Suprapubic skin (tissue), 4 donors: Measurements from ENCODE around the gene HAPLN1. TPM values are rescaled to one million over a fixed set of nuclear protein-coding genes. Genes with fewer than 3 reads are reported as not detected.
A peak's percentile ranks its signal among the peaks of the same experiment; 100 is the strongest.

Experiments
- DNase-seq, 2 donors: peaks; one replicate each; pipeline ENCODE4 v3.0.0-alpha.2; 2019; ENCODE audit warnings: low spot score in 2 of 2
- H3K27ac ChIP-seq: fragments of 200-600 bp; sonication (generic); one replicate; pipeline ENCODE4 v1.5.1; 2019
- H3K27me3 ChIP-seq: fragments of 200-600 bp; sonication (generic); one replicate; pipeline ENCODE4 v1.5.1; 2019
- H3K36me3 ChIP-seq: fragments of 200-600 bp; sonication (generic); one replicate; pipeline ENCODE4 v1.5.1; 2019
- H3K4me1 ChIP-seq: fragments of 200-600 bp; sonication (generic); one replicate; pipeline ENCODE4 v1.5.1; 2019
- H3K4me3 ChIP-seq: fragments of 200-600 bp; sonication (generic); one replicate; pipeline ENCODE4 v1.5.1; 2019; ENCODE audit warnings: mild to moderate bottlenecking
- H3K9me3 ChIP-seq: fragments of 200-600 bp; sonication (generic); one replicate; pipeline ENCODE4 v1.5.1; 2019
- EP300 ChIP-seq: sonication (generic); formaldehyde crosslinking; IDR thresholded peaks from one replicate; pipeline ENCODE4 v1.6.1; 2017; ENCODE audit warnings: antibody characterized with exemption
- POLR2A ChIP-seq, 2 donors: fragments of 450-650 bp; IDR thresholded peaks; one replicate each; pipeline ENCODE4 v1.6.1; 2017; ENCODE audit warnings: antibody characterized with exemption in 2 of 2, mild to moderate bottlenecking in 2 of 2, moderate library complexity in 2 of 2
- POLR2AphosphoS5 ChIP-seq, 3 donors: sonication (generic); formaldehyde crosslinking; IDR thresholded peaks; one replicate each; pipeline ENCODE4 v1.6.1; 2017; ENCODE audit warnings: antibody characterized with exemption in 3 of 3
- WGBS: methylation state at CpG from one replicate; pipeline ENCODE4 v1.1.5; 2018; 5-methylcytosine and 5-hydroxymethylcytosine counted together
- total RNA-seq, 4 donors: library from RNA; depleted of rRNA; stranded (reverse); fragments of >200 nt; gene quantifications; one replicate each; pipeline ENCODE4 v1.1.0, GENCODE V29; 2016
- TF ChIP-seq, protein P1 (sequence below), 2 donors: fragments of 200-600 bp in 1 of 2; fragments of 450-650 bp in 1 of 2; sonication (generic) in 1 of 2; IDR thresholded peaks; one replicate each; pipeline ENCODE4 v1.5.1; 2016 to 2019; ENCODE audit warnings: antibody characterized with exemption in 2 of 2, mild to moderate bottlenecking in 1 of 2, moderate library complexity in 1 of 2

The HAPLN1 gene
- total RNA-seq, 4 donors from 2014 or later = 0.42 TPM; not detected in 3

DNA sequence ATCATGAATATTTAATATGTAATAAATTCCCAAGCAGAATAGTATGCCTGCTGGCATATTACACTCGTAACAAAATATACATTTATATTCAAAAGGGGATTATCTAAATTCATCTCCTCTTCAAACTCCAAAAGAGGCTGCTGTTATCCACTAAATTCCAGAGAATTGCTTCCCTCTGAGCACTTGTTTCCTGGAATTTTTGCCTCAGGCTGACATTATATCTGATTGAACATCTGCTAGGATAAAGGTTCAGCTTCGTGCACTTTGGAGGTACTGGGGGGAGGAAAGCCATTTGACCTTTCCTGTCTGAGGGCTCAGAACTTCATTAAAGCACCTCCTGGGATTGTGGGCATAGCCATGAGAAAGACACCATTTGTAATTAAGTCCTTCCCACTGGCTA, 4.3 kb upstream of the HAPLN1 start:
- no peak overlapping the region for H3K27ac ChIP-seq
- DNase-seq = no peak
- TF ChIP-seq EP300 (no peak), POLR2A (IDR thresholded peaks at IDR 0.05) (no peak), POLR2AphosphoS5 (IDR thresholded peaks at IDR 0.05) (no peak)
- TF ChIP-seq, protein P1, sequence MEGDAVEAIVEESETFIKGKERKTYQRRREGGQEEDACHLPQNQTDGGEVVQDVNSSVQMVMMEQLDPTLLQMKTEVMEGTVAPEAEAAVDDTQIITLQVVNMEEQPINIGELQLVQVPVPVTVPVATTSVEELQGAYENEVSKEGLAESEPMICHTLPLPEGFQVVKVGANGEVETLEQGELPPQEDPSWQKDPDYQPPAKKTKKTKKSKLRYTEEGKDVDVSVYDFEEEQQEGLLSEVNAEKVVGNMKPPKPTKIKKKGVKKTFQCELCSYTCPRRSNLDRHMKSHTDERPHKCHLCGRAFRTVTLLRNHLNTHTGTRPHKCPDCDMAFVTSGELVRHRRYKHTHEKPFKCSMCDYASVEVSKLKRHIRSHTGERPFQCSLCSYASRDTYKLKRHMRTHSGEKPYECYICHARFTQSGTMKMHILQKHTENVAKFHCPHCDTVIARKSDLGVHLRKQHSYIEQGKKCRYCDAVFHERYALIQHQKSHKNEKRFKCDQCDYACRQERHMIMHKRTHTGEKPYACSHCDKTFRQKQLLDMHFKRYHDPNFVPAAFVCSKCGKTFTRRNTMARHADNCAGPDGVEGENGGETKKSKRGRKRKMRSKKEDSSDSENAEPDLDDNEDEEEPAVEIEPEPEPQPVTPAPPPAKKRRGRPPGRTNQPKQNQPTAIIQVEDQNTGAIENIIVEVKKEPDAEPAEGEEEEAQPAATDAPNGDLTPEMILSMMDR (IDR thresholded peaks at IDR 0.05) = no peak
- H3K4me1 ChIP-seq = peaks cover 17% of the 10 kb centered on the region
- H3K36me3 ChIP-seq = no peaks in the 10 kb centered on the region
- H3K9me3 ChIP-seq = no peaks in the 10 kb centered on the region
- H3K4me3 ChIP-seq = no peak overlapping the region
- WGBS = 46% methylated on average over 2 of the region's 2 CpGs
- H3K27me3 ChIP-seq = peaks cover 26% of the 10 kb centered on the region

DNA sequence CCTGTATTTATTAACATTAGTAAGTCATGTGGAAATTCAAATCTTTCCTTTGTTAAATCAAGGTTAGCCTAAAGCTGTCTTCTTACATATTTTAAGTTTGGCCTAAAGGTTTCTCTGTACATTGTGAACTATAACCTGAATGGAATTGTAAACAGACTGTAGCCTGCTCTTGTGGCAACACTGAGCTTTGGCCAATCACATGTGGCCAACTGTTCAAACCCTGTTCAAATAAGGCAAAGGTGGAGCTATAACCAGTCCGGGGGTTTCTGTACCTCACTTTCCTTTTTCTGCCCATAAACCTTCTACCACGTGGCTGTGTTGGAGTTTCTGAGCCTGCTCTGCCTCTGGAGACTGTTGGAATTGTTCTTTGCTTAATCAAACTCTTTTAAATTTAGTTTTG, 3.3 kb upstream of the HAPLN1 start:
- peaks cover 28% of the 10 kb centered on the region for H3K27me3 ChIP-seq
- no peak for DNase-seq
- no peaks in the 10 kb centered on the region for H3K36me3 ChIP-seq
- peaks cover 17% of the 10 kb centered on the region for H3K4me1 ChIP-seq
- TF ChIP-seq, protein P1 (IDR thresholded peaks at IDR 0.05) = no peak
- no peak for TF ChIP-seq EP300
- TF ChIP-seq POLR2A (IDR thresholded peaks at IDR 0.05) = no peak
- TF ChIP-seq POLR2AphosphoS5 (IDR thresholded peaks at IDR 0.05) = no peak
- H3K4me3 ChIP-seq = no peak overlapping the region
- no peaks in the 10 kb centered on the region for H3K9me3 ChIP-seq
- no peak overlapping the region for H3K27ac ChIP-seq
- 59% methylated on average over 2 of the region's 2 CpGs for WGBS

DNA sequence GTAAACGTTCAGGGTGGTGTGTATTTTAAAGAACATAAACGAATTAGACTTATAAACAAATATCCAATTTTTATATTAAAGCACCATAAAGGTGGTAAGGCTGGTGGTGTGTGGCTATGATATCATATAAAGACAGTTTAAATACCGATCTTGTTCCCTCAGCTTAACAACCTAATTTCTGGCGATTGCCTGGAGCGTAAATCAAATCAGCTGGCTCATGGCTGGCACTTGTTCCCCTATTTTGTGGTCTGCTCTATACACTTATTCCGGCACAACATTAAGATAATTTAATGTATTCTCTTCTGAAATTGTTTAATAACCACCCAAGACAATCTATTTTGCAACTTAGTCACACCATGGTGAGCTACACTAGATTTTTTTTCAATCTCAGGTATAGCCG, 2.4 kb upstream of the HAPLN1 start:
- Histone ChIP-seq H3K9me3 (no peaks in the 10 kb centered on the region), H3K4me3 (no peak overlapping the region), H3K27me3 (peaks cover 28% of the 10 kb centered on the region), H3K4me1 (peaks cover 17% of the 10 kb centered on the region), H3K27ac (no peak overlapping the region), H3K36me3 (no peaks in the 10 kb centered on the region)
- TF ChIP-seq, protein P1 (IDR thresholded peaks at IDR 0.05) = no peak
- TF ChIP-seq POLR2AphosphoS5 (IDR thresholded peaks at IDR 0.05) = no peak
- TF ChIP-seq EP300 = no peak
- TF ChIP-seq POLR2A (IDR thresholded peaks at IDR 0.05) = no peak
- DNase-seq = no peak
- 70% methylated on average over 7 of the region's 7 CpGs for WGBS

DNA sequence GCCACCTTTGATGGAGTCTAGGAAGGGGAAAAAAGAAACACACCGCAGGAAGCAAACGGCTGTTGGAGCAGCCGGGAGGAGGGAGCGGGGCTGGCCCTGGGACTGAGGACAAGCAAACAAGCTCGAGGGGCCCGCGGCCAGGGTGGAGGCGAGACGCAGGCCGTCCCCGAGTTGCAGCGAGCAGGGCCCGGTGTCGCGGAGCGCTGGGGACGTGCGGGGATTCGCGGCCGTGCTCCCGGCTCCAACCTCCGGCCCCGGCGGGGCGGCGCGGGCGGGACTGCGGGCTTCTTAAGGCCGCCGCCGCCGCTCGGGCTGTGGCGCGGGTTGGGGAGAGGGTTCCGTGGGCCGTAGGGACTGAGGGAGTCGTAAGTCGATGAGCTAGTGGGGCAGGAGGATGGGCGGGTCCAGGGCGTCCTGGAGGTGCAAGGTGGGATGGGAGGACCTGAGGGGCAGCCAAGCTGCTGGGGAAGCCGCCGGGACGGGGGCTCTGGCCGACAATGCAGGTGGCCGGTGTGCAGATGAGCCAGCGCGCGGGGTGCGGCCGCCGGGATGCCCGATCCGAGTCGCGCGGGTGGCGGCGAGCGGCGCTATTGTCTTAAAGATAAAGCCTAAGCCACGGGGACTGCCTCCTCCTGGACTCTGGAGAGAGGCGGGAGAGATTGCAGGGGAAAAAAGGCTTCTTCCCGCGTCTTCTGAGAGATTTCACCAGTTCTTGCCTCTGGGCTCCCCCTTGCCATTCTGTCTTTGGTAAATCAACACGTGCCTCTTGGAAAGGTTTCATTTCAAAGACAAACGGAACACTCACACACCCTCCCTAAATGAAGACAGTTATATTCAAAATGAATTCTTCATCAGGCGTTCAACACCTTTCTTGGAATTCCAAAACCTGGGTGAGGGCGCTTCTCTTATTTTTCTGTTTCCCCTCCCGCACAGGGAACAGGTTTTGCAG, 1.6 kb upstream of the HAPLN1 start:
- peaks cover 28% of the 10 kb centered on the region for H3K27me3 ChIP-seq
- no peaks in the 10 kb centered on the region for H3K9me3 ChIP-seq
- H3K27ac ChIP-seq = no peak overlapping the region
- 4% methylated on average over 46 of the region's 72 CpGs for WGBS
- H3K36me3 ChIP-seq = no peaks in the 10 kb centered on the region
- peak overlapping the region; percentile 61 for H3K4me3 ChIP-seq
- peak; percentile 62 to 80 for DNase-seq
- peaks cover 17% of the 10 kb centered on the region for H3K4me1 ChIP-seq
- TF ChIP-seq POLR2AphosphoS5 (IDR thresholded peaks at IDR 0.05) (no peak), EP300 (no peak), POLR2A (IDR thresholded peaks at IDR 0.05) (no peak)
- TF ChIP-seq, protein P1 (IDR thresholded peaks at IDR 0.05) = no peak

DNA sequence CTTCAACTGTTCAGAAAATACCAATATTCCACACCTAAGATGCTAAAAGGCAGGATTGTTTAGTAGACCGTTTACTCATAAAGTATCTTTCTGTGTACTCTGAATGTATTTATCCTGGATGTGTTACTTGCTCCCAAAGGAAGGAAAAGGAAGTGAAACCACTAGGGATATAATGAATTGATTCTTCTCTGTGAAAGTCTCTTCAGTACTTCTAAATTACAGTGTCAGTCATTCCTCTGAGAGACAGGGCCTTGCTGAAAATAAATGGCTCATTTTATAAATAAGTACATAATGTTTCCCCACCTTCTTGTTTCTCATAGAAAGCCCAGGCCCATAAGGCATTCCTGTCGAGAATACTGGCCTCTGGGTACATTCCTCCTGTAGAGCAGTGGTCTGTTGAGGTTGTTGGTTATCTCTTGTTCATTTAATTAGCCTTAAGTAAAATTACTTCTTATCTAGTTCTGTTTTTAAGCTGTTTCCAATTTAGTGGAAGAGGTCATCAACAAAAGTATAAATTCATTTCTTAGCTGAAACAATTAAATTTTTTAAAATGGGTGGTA, 1.6 kb downstream of the HAPLN1 start:
- WGBS = 75% methylated on average over 2 of the region's 2 CpGs
- DNase-seq = no peak
- H3K4me1 ChIP-seq = peaks cover 17% of the 10 kb centered on the region
- no peak overlapping the region for H3K27ac ChIP-seq
- no peak overlapping the region for H3K4me3 ChIP-seq
- no peaks in the 10 kb centered on the region for H3K36me3 ChIP-seq
- TF ChIP-seq, protein P1 (IDR thresholded peaks at IDR 0.05) = no peak
- TF ChIP-seq POLR2A (IDR thresholded peaks at IDR 0.05) (no peak), EP300 (no peak), POLR2AphosphoS5 (IDR thresholded peaks at IDR 0.05) (no peak)
- no peaks in the 10 kb centered on the region for H3K9me3 ChIP-seq
- H3K27me3 ChIP-seq = peaks cover 28% of the 10 kb centered on the region
